ENCODE results near the gene GPR82.
A peak's percentile ranks its signal among the peaks of the same experiment; 100 is the strongest.
"Not testable (repeated sequence)": the region's sequence is repeated elsewhere in the genome, so short reads cannot be mapped to it uniquely, and the experiment has no call there.

GPR82 gene

DNA sequence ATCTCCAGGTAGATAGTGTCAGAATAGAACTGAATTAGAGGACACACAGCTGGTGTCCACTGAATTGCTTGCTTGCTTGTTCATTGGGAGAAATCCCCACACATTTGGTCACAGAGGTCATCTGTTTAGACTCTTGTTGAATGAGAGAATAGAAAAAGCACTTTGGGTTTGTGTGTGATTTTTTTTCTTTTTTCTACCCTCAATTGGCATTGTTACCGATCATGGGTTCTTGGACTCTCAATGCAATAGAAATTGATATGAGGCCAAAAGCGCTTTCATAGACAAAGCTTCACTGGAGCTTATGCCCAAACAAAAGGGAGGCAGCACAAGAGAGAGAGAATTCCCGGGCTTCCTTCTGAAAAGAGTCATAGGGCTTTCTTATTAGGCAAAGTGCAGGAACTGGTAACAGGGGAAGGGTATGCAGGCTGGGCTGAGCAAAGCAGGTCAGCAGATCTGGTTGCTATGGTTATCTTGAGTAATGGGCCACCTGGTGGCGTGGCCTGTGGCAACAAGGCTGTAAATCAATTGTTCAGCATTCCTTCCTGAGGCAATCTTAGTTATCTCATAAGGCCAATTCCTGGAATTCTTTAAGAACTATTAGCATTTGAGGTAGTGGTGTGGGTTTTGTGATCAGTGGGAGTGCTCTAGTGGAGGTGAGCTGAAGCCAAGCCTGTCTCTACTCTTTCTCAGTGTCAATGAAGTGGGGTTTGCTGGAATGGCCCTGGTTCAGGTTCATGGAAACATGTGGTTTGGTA lies 5.3 kb upstream of the GPR82 start:
- DNase-seq (ENCODE audit: low read depth) = no peak

GRCh38 chrX:41719610-41720009 lies 4.4 kb upstream of the GPR82 start:
- not testable (repeated sequence) for DNase-seq (ENCODE audit: low read depth)

DNA sequence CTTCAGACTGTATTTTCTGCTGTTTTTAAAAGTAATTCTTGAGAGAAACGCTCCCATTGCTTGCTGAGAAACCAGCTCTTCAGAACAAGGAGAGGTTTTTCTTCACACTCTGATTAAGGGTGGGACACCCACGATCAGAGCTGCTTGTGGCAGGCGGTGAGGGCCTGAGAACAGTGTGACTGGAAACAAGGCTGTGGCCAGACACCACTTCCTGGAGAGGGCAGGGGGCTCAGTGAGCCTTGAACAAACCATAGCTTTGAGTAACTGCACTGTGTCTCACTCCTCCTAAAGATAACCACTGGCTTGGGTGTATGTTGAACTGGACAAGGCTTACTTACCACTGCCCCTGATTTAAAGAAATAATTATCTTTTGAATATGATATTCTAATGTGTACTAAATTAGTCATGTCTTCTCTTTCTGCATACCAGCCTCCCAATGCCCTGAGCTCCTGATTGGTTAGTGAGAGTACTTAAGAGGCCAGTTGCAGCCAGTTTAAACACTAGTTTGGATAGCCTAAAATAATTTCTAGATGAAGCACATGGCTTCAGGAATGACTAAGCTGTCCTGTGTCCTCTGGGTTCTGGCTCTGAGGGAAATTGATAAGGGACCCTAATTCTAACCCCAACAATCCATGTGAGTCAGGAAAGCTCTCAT lies 3.7 kb upstream of the GPR82 start:
- DNase-seq (ENCODE audit: low read depth) = no peak

DNA sequence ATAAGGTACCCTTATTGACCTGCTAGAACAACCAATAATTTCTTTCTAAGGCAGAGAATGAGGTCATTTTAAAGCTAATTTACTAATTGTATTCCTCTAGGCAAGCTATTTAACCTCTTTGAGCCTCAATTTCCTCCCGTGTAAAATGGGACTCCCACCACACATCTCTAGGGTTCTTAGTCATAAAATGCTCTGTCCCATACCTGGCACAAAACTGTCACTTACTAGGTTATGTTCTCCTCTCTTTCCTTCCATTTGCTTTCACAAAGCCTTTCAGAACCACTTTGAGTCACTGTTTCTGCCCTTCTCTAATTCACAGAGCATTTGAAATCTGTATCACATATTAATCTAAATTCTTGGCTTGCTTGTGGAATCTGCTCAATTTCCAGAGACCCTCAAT lies 2.4 kb upstream of the GPR82 start:
- no peak for DNase-seq (ENCODE audit: low read depth)

DNA sequence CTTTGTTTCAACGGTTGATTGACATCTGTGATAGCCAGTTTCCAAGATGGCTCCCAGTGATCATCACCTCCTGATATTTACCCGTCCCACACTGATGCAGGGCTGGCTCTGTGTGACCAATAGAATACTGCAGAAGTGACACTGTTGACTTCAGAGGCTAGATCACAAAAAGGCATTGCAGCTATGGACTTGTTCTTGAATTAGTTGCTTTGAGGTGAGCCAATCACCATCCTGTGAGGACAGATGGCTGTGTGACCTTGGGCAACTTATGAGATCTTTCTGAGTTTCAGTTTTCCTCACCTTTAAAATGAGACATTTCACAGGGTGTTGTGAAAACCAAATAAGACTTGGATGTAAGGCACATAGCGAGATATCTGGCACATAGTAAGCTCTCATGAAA lies 1.8 kb upstream of the GPR82 start:
- DNase-seq (ENCODE audit: low read depth) = no peak

- no peak for DNase-seq (ENCODE audit: low read depth)
Measured at GRCh38 chrX:41722816-41723618, 964 bp upstream of the GPR82 start.

DNA sequence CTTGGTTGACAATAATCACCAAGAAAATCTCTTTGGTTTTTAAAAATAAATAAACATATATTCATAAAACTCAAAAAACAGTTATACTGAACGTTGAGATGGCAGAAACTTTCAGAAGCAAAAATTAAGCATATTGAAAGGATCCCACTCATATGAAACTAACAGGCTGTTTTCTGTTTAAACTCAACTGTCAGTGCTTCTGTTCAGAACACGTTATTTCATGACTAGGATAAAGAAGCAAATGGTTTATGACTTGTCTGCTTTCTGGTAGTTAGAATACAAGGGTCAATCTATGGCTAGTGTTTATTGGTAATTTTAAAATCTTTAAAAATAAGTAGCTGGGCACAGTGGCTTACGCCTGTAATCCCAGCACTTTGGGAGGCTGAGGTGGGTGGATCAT lies 4.1 kb downstream of the GPR82 start:
- DNase-seq (ENCODE audit: low read depth) = no peak

DNA sequence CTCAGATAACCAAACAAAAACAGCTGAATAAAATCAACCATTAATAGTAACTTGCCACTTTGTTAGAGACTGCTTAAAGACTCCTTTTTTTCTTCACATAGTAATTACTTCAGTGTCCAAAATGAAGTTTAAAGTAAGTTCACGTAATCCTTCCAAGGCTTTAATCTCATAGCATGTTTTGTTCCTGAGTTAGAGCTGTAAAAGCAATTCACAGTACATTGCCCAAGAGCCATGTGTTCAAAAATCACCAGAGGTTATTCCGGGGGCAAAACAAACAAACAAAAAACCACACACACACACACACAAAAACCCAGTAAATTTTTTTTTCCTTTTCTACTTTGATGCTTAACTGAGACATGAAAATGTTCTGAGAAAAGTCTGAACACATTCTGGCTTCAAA lies 6.1 kb downstream of the GPR82 start:
- DNase-seq (ENCODE audit: low read depth) = no peak

DNA sequence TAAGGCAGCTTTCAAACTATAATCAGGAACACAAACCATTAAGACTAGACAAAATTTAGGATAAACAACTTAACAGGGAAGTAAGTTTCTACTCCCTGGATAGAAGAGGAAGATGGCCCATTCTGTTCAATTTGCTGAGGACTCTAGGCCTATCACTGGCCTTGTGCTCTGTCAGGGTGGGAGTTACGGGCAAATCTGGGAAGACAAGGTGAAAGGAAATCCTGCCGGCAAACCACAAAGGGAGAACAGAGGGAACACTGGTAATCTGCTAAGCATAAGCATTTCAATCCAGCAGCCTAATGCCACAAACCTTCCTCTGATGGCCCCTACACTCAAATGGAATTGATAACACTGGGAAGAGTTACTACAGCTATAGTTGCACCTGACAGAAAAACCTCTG lies 8.3 kb downstream of the GPR82 start:
- no peak for DNase-seq (ENCODE audit: low read depth)

DNA sequence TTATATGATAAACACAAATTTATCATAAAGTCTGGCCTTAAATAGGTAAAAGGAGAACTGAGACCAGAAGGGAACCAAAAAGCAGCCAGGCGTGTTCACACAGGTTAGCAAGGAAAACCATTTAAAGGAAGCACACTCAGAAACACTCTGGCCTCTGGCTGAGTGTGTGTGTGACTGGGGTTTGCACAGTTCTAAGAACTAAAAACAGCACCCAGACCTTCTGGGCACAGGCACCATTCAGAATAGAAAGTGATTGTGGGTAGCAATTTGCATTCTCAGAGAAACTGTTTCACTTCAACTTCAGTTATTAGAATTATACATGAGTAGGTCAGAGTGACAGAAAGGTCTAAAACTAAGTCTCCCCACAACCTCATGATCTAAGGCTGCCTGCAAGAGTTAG lies 10.0 kb downstream of the GPR82 start:
- no peak for DNase-seq (ENCODE audit: low read depth)

GRCh38 chrX:41734530-41734929 lies 10.5 kb downstream of the GPR82 start:
- DNase-seq (ENCODE audit: low read depth) = no peak

DNA sequence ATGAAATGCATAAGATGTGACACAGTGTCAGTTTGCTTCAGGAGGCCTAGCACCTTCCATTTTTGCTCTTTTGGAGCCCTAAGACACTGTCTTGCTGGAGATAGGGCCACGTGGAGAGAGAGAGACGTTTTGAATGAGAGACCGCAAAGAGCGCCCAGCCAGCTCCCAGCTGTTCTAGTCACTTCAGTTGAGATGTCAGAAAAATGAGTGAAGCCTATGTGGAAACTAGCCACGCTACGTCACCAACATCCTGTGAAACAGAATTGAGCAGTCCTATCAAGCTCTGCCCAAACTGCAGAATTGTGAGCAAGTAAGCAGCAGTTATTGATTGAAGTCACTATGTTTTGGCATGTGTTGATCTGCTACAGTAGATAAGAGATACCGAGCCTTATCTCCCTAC lies 13.1 kb downstream of the GPR82 start:
- DNase-seq (ENCODE audit: low read depth) = no peak

DNA sequence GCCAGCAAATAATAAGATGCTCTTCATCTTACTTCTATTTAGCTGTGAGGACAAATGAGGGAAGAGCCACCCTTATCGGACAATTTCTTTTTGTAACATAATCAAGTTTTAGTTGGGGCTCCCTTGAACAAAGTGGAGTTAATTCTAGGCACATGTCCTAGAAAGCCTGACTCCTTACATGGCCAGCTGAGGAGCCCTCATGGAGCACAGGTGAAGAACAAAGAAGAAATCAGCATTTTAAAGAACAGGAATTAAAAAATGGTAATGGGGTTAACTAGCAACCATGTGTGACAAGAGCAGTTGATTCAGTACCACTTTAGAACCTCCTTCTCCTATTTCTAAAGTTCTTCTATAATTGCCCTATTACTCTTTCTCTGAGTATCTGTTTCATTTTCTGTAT lies 15.9 kb downstream of the GPR82 start:
- DNase-seq (ENCODE audit: low read depth) = no peak

DNA sequence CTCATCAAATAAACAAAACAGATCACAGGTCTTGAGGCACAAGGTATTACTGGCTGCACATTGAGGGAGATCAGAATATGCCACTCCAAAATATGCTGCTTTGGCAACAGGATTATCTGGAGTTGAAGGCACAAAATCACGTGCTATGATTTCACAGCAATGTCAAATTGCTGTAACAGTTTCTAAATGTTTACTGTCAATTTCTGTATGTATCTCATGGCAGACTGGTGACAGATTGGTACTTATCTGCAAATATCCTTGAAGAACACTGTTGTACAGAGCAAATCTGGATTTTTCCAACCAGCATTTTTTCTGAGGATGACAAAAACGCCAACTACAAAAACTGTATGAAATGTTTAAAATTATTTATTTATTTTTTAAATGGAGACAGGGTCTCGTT lies 26.7 kb downstream of the GPR82 start:
- no peak for DNase-seq (ENCODE audit: low read depth)

DNA sequence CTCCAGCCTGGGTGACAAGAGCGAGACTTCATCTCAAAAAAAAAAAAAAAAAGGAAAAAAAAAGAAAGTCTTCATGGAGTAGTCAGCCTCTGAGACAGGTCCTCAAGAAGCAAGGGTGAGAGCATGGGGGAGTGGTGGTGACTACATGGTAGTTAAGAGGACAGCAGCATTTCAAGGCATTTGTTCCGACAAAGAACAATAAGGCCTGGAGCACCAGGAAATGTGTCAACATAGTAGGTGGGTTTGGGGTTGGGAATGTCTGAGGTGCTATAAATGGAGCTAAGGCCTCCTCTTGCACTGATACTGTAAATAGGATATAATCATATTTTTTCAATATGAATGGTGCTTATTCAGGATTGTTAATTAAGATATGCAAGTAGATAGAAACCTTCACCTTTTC lies 34.4 kb downstream of the GPR82 start:
- DNase-seq (ENCODE audit: low read depth) = no peak

DNA sequence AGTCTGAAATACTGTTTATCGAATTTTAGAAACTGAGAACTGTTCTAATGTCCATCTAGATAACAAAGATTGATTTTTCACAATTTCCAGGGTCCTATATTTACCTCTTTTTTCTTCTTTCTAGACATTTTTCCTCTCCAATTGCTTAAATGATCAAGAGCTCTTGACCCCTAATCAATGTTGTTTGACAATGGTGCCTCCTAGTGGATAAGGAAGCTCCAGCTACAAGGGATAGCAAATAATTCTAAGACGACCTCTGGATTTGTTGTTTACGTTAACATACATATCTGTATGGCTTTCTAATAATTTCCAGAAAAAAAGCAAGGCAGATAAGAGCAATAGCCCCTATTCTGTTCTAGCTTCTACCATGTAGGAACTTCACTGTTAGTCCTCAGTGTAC lies 35.8 kb downstream of the GPR82 start:
- no peak for DNase-seq (ENCODE audit: low read depth)

GRCh38 chrX:41761169-41761568 lies 37.2 kb downstream of the GPR82 start:
- no peak for DNase-seq (ENCODE audit: low read depth)

- no peak for DNase-seq (ENCODE audit: low read depth)
Measured at GRCh38 chrX:41761702-41762101, 37.7 kb downstream of the GPR82 start.

DNA sequence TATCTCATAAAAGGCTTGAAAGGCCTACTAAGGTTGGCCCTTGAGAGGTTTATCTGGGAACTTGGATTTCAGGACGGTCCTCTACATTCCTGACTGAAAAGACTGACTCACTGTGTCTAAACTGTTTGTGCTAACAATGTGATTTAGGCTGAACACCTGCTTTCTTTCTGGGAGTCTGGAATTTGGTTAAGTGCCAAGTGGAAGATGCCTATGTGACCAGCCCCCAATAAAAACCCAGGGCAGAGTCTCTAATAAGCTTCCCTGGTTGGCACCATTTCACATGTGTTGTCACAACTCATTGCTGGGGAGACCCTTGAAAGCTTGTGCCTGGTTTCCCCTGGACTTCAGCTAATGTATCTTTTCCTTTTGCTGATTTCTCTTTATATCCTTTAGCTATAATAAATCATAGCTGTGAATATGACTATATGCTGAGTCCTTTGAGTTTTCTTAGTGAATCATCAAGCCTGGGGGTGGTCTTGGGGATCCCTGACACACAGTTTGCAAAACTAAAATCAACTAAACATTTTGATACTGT lies 55.1 kb downstream of the GPR82 start:
- DNase-seq (ENCODE audit: low read depth) = peak; percentile 51
